Parathyroid adenoma (tissue), 2 donors: Measurements from ENCODE around the gene KLHL30.

Experiments
- H2AFZ ChIP-seq: fragments of 300-600 bp; sonication (generic); one replicate; pipeline ENCODE4 v1.7.0; 2017; ENCODE audit warnings: antibody characterized with exemption, mild to moderate bottlenecking
- H3K27ac ChIP-seq: fragments of 300-600 bp; sonication (generic); one replicate; pipeline ENCODE4 v1.7.0; 2017
- H3K27me3 ChIP-seq: fragments of 300-600 bp; sonication (generic); one replicate; pipeline ENCODE4 v1.7.0; 2017; ENCODE audit warnings: low read length; ENCODE audit not compliant: control insufficient read depth, insufficient read depth
- H3K36me3 ChIP-seq: fragments of 300-600 bp; sonication (generic); one replicate; pipeline ENCODE4 v1.7.0; 2017; ENCODE audit warnings: low read length; ENCODE audit not compliant: control insufficient read depth, insufficient read depth
- H3K4me1 ChIP-seq: fragments of 300-600 bp; sonication (generic); one replicate; pipeline ENCODE4 v1.7.0; 2017; ENCODE audit warnings: control low read depth
- H3K4me2 ChIP-seq: fragments of 300-600 bp; sonication (generic); one replicate; pipeline ENCODE4 v1.7.0; 2017; ENCODE audit warnings: low read length
- H3K4me3 ChIP-seq: fragments of 300-600 bp; sonication (generic); one replicate; pipeline ENCODE4 v1.7.0; 2017; ENCODE audit warnings: low read depth, low read length
- H3K79me2 ChIP-seq: fragments of 300-600 bp; sonication (generic); one replicate; pipeline ENCODE4 v1.7.0; 2017; ENCODE audit warnings: control low read depth
- H3K9ac ChIP-seq: fragments of 300-600 bp; sonication (generic); one replicate; pipeline ENCODE4 v1.7.0; 2017; ENCODE audit warnings: mild to moderate bottlenecking
- H3K9me3 ChIP-seq: fragments of 300-600 bp; sonication (generic); one replicate; pipeline ENCODE4 v1.7.0; 2017; ENCODE audit warnings: low read length; ENCODE audit not compliant: control insufficient read depth
- TF ChIP-seq, protein P1 (sequence below): fragments of 300-600 bp; sonication (generic); IDR thresholded peaks from one replicate; pipeline ENCODE4 v1.7.0; 2017; ENCODE audit warnings: antibody characterized with exemption, mild to moderate bottlenecking
- donor health status: primary hyperparathyroidism.

KLHL30 gene

DNA sequence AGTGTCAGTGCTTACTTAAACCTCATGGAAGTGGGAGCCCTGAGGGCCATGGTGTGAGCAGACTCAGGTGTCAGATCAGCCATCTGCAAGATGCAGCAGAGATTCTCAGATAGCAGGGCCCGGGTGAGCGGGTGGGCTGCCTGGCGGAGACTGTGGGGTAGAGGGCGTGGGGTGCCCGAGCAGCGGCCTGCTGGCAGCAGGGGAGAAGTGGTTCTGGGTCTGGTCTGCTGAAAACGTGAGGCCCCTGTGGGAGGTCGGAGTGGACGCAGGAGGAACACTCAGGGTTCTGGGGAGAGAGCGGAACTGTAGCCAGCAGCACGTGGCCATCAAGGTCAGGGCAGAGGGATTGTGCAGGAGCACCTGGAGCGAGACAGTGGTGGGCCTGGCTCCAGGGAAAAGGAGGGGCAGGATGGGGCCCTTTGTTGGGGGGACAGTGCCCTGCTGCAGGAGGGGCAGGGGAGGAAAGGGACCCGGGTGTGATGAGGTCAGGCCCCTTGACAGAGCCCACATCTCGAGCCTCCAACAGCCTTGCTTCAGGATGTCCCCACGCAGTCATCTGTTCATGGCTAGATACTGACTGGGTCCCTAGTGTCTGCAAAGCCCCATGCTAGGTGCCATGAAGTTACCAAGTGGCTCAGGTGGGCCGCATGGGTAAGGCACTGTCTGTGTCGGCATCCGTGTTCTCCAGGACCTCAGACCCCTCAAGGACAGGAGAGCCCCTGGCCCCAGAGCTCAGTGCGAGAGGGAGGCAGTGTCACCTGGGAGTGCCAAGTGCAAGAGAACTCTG, 41.1 kb upstream of the KLHL30 start:
- Histone ChIP-seq H3K9me3 (no peaks in the 10 kb centered on the region), H3K4me3 (no peak overlapping the region), H2AFZ (no peak overlapping the region), H3K9ac (no peak overlapping the region), H3K27ac (no peak overlapping the region), H3K79me2 (no peaks in the 10 kb centered on the region), H3K27me3 (no peaks in the 10 kb centered on the region), H3K4me2 (no peak overlapping the region), H3K36me3 (no peaks in the 10 kb centered on the region), H3K4me1 (no peaks in the 10 kb centered on the region)
- TF ChIP-seq, protein P1, sequence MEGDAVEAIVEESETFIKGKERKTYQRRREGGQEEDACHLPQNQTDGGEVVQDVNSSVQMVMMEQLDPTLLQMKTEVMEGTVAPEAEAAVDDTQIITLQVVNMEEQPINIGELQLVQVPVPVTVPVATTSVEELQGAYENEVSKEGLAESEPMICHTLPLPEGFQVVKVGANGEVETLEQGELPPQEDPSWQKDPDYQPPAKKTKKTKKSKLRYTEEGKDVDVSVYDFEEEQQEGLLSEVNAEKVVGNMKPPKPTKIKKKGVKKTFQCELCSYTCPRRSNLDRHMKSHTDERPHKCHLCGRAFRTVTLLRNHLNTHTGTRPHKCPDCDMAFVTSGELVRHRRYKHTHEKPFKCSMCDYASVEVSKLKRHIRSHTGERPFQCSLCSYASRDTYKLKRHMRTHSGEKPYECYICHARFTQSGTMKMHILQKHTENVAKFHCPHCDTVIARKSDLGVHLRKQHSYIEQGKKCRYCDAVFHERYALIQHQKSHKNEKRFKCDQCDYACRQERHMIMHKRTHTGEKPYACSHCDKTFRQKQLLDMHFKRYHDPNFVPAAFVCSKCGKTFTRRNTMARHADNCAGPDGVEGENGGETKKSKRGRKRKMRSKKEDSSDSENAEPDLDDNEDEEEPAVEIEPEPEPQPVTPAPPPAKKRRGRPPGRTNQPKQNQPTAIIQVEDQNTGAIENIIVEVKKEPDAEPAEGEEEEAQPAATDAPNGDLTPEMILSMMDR, result no peak

DNA sequence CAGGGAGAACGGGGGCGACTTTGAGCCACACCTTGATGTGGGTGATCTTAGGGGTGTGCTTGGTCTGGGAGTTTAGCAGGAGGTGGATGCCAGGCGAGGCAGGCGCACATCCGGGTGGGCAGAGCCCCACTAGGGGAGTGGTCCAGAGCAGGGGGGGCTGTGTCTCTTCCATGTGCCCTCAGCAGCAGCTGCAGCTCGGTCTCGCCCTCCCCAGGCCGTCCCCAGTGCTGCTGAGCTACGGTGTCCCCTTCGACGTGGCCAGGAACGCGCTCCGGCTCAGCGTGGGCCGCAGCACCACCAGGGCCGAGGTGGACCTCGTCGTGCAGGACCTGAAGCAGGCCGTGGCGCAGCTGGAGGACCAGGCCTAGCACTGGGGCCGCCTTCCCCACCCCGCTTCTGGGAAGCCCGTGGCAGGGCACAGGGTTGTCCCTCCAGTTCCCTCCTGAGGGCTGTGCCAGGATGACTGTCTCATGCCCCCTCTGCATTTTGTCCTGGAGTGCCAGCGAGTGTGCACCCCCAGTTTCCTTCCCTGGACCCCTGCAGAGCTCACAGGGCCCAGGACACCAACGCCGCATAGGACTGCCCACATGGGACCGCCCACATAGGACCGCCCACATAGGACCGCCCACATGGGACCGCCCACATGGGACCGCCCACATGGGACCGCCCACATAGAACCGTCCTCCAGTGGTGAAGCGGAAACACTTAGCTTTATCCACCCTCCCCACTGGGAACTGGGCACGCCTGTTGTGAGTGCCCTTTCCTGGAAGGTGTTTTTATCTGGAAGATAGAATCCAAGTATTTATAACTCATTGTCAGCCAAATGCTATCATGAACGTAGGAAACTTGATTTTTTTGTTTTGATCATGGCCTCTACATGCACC, 40.2 kb upstream of the KLHL30 start:
- H3K27ac ChIP-seq, result no peak overlapping the region
- no peak overlapping the region for H3K9ac ChIP-seq

GRCh38 chr2:238098901-238099713, 39.4 kb upstream of the KLHL30 start:
- Histone ChIP-seq H3K36me3 (no peaks in the 10 kb centered on the region), H2AFZ (no peak overlapping the region), H3K9ac (no peak overlapping the region), H3K4me1 (no peaks in the 10 kb centered on the region), H3K9me3 (no peaks in the 10 kb centered on the region), H3K79me2 (no peaks in the 10 kb centered on the region), H3K4me2 (no peak overlapping the region), H3K4me3 (no peak overlapping the region), H3K27ac (no peak overlapping the region), H3K27me3 (no peaks in the 10 kb centered on the region)
- TF ChIP-seq, protein P1, result no peak

More for the DNA sequence above, 40.2 kb upstream of the KLHL30 start:
- Histone ChIP-seq H3K9me3 (no peaks in the 10 kb centered on the region), H3K4me2 (no peak overlapping the region), H3K4me3 (no peak overlapping the region), H3K27me3 (no peaks in the 10 kb centered on the region), H2AFZ (no peak overlapping the region), H3K79me2 (no peaks in the 10 kb centered on the region), H3K4me1 (no peaks in the 10 kb centered on the region), H3K36me3 (no peaks in the 10 kb centered on the region)
- TF ChIP-seq, protein P1, result no peak

- no peaks in the 10 kb centered on the region for H3K4me1 ChIP-seq
- H3K27ac ChIP-seq, result no peak overlapping the region
- TF ChIP-seq, protein P1, result no peak
- no peak overlapping the region for H2AFZ ChIP-seq
- H3K27me3 ChIP-seq, result no peaks in the 10 kb centered on the region
- no peak overlapping the region for H3K9ac ChIP-seq
- H3K4me3 ChIP-seq, result no peak overlapping the region
- no peak overlapping the region for H3K4me2 ChIP-seq
- H3K36me3 ChIP-seq, result no peaks in the 10 kb centered on the region
- H3K79me2 ChIP-seq, result no peaks in the 10 kb centered on the region
- no peaks in the 10 kb centered on the region for H3K9me3 ChIP-seq
Measured at GRCh38 chr2:238099714-238100048, 38.8 kb upstream of the KLHL30 start.
